MM.1S (cell line): Measurements from ENCODE around the gene ERICH6B.

Experiments
- DNase-seq: peaks from one replicate; pipeline ENCODE4 v3.0.0-alpha.2; 2015
- H2AFZ ChIP-seq: fragments of 300-600 bp; sonication (generic); 2 replicates; pipeline ENCODE4 v1.6.0; 2016; ENCODE audit warnings: antibody characterized with exemption, low read length
- H3F3A ChIP-seq: fragments of 300-600 bp; sonication (generic); 2 replicates; pipeline ENCODE4 v1.6.1; 2016; ENCODE audit warnings: mild to moderate bottlenecking, antibody characterized with exemption, low read length, moderate library complexity, mixed read lengths; ENCODE audit not compliant: insufficient read depth
- H3K27ac ChIP-seq: fragments of 300-600 bp; sonication (generic); 2 replicates; pipeline ENCODE4 v1.5.1; 2016; ENCODE audit warnings: mild to moderate bottlenecking, low read length
- H3K27me3 ChIP-seq: fragments of 300-600 bp; sonication (generic); replicated peaks from 2 replicates; pipeline ENCODE4 v1.6.0; 2016; ENCODE audit warnings: low read length; ENCODE audit not compliant: insufficient read depth
- H3K36me3 ChIP-seq: fragments of 300-600 bp; sonication (generic); replicated peaks from 2 replicates; pipeline ENCODE4 v1.6.1; 2016; ENCODE audit warnings: mild to moderate bottlenecking, low read length, mixed read lengths; ENCODE audit not compliant: insufficient read depth
- H3K4me1 ChIP-seq: fragments of 300-600 bp; sonication (generic); 2 replicates; pipeline ENCODE4 v1.6.1; 2016; ENCODE audit warnings: low read length, mixed read lengths
- H3K4me2 ChIP-seq: fragments of 300-600 bp; sonication (generic); 2 replicates; pipeline ENCODE4 v1.6.0; 2016; ENCODE audit warnings: low read depth, low read length
- H3K4me3 ChIP-seq: fragments of 300-600 bp; sonication (generic); 2 replicates; pipeline ENCODE4 v1.5.1; 2016; ENCODE audit warnings: low read length, mixed read lengths
- H3K79me2 ChIP-seq: fragments of 300-600 bp; sonication (generic); 2 replicates; pipeline ENCODE4 v1.6.1; 2016; ENCODE audit warnings: mixed run types, low read length, mixed read lengths
- H3K9ac ChIP-seq: fragments of 300-600 bp; sonication (generic); 2 replicates; pipeline ENCODE4 v1.6.1; 2016; ENCODE audit warnings: low read length, mixed read lengths
- H3K9me2 ChIP-seq: fragments of 300-600 bp; sonication (generic); replicated peaks from 2 replicates; pipeline ENCODE4 v1.6.1; 2016; ENCODE audit warnings: mild to moderate bottlenecking, low read length, mixed read lengths; ENCODE audit not compliant: insufficient read depth
- H3K9me3 ChIP-seq: fragments of 300-600 bp; sonication (generic); replicated peaks from 2 replicates; pipeline ENCODE4 v1.6.1; 2016; ENCODE audit warnings: mild to moderate bottlenecking, low read length, mixed read lengths; ENCODE audit not compliant: insufficient read depth
- H4K20me1 ChIP-seq: fragments of 300-600 bp; sonication (generic); 2 replicates; pipeline ENCODE4 v1.6.1; 2016; ENCODE audit warnings: mild to moderate bottlenecking, low read length, moderate library complexity, mixed read lengths; ENCODE audit not compliant: insufficient read depth
- EZH2 ChIP-seq: fragments of 300-600 bp; sonication (generic); optimal IDR thresholded peaks from 2 replicates; pipeline ENCODE3; 2017; ENCODE audit warnings: low read depth, mild to moderate bottlenecking, antibody characterized with exemption, low read length, mixed read lengths
- EZH2phosphoT487 ChIP-seq: fragments of 300-600 bp; sonication (generic); IDR thresholded peaks from 2 replicates; pipeline ENCODE4 v1.6.1; 2018; ENCODE audit warnings: antibody characterized with exemption, low read length
- TF ChIP-seq, protein P1 (sequence below): fragments of 300-600 bp; sonication (generic); IDR thresholded peaks from 2 replicates; pipeline ENCODE4 v1.5.1; 2016; ENCODE audit warnings: antibody characterized with exemption, low read length, mixed read lengths

Gene ERICH6B

DNA sequence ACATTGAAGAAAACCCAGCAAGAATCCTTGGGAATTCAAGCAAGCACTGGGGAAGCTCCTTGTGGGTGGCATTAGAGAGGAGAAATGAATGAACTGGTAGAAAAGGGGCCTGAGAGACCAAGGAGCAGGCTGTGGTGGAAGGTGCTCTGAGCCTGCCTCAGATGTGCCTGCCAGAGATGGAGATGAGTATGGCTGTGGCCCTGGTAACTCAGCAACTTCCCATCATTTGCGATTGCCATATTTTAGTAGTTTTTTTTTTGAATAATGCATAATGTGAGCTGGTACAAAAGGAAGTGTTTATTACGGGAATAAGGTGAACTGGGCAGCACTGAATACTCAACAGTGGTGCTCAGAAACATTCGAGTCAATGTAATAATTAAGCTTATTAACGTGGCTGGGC is 39.1 kb downstream of the ERICH6B start:
- no peaks in the 10 kb centered on the region for H3K9me3 ChIP-seq
- no peaks in the 10 kb centered on the region for H3K4me1 ChIP-seq
- no peaks in the 10 kb centered on the region for H3K36me3 ChIP-seq
- H3K9me2 ChIP-seq, result no peaks in the 10 kb centered on the region
- no peak overlapping the region for H2AFZ ChIP-seq
- TF ChIP-seq, protein P1, sequence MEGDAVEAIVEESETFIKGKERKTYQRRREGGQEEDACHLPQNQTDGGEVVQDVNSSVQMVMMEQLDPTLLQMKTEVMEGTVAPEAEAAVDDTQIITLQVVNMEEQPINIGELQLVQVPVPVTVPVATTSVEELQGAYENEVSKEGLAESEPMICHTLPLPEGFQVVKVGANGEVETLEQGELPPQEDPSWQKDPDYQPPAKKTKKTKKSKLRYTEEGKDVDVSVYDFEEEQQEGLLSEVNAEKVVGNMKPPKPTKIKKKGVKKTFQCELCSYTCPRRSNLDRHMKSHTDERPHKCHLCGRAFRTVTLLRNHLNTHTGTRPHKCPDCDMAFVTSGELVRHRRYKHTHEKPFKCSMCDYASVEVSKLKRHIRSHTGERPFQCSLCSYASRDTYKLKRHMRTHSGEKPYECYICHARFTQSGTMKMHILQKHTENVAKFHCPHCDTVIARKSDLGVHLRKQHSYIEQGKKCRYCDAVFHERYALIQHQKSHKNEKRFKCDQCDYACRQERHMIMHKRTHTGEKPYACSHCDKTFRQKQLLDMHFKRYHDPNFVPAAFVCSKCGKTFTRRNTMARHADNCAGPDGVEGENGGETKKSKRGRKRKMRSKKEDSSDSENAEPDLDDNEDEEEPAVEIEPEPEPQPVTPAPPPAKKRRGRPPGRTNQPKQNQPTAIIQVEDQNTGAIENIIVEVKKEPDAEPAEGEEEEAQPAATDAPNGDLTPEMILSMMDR, result no peak
- TF ChIP-seq EZH2 (no peak), EZH2phosphoT487 (no peak)
- no peaks in the 10 kb centered on the region for H4K20me1 ChIP-seq
- no peak overlapping the region for H3K4me2 ChIP-seq
- no peak overlapping the region for H3K27ac ChIP-seq
- no peaks in the 10 kb centered on the region for H3K27me3 ChIP-seq
- no peaks in the 10 kb centered on the region for H3F3A ChIP-seq
- H3K4me3 ChIP-seq, result no peak overlapping the region
- H3K9ac ChIP-seq, result no peak overlapping the region
- no peak for DNase-seq
- no peaks in the 10 kb centered on the region for H3K79me2 ChIP-seq

DNA sequence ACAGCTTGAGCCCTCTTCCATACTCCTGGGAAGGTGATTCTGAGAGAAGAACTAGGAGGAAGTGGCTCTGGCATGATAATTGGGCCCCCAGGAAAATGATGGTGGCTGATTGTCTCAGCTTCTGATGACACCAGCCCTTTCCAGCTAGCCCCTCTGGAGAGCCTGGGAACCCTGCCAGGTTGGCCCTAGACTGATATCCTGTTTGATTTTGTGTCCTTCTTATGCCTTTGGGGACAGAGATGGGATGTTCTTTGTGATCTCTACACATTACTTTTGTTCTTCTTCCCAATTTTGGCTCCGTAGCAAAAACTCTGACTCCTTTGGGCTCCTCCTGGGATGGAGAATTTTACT is 39.7 kb downstream of the ERICH6B start:
- no peak for DNase-seq
- Histone ChIP-seq H3K79me2 (no peaks in the 10 kb centered on the region), H3K4me1 (no peaks in the 10 kb centered on the region), H3K27ac (no peak overlapping the region), H3K27me3 (no peaks in the 10 kb centered on the region), H2AFZ (no peak overlapping the region), H3F3A (no peaks in the 10 kb centered on the region), H3K36me3 (no peaks in the 10 kb centered on the region), H3K4me2 (no peak overlapping the region), H3K9me3 (no peaks in the 10 kb centered on the region), H4K20me1 (no peaks in the 10 kb centered on the region), H3K4me3 (no peak overlapping the region), H3K9me2 (no peaks in the 10 kb centered on the region), H3K9ac (no peak overlapping the region)
- TF ChIP-seq, protein P1, result no peak
- TF ChIP-seq EZH2 (no peak), EZH2phosphoT487 (no peak)

DNA sequence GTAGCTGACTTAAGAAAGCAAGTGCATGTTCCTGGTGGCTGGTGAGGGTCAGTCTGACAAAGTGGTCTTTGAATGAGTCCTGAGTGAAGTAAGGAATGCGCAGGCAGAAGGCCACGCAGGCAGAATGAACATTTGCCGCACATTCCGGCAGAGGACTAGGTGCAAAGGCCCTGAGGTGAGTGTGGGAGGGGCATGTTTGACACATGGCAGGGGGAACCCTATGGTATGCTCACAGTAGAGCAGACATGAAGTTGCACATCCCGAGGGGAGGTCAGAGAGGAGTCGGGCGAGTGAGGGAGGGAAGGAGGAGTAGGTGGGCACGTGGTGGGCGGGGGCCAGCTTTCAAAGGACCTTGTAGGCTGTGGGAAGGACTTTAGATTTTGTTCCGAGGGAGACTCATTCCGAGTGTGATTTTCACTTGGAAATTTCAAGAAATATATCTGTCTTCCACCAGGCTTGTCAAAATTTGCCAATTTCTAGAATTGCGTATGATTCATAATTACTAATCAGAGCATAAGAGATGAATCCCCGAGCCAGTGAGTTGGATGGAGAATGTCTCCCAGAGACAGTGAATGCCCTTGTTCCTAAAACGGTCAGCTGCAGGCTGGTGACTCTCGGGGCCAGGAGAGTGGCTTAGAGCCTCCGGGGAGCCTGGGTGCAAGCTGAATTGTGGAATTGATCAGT is 40.3 kb downstream of the ERICH6B start:
- Histone ChIP-seq H3K36me3 (no peaks in the 10 kb centered on the region), H3K4me3 (no peak overlapping the region), H3K27me3 (no peaks in the 10 kb centered on the region), H3F3A (no peaks in the 10 kb centered on the region), H3K27ac (no peak overlapping the region), H3K9me3 (no peaks in the 10 kb centered on the region), H3K9ac (no peak overlapping the region), H3K9me2 (no peaks in the 10 kb centered on the region), H3K4me2 (no peak overlapping the region), H2AFZ (no peak overlapping the region), H4K20me1 (no peaks in the 10 kb centered on the region), H3K79me2 (no peaks in the 10 kb centered on the region), H3K4me1 (no peaks in the 10 kb centered on the region)
- no peak for TF ChIP-seq EZH2phosphoT487
- no peak for DNase-seq

DNA sequence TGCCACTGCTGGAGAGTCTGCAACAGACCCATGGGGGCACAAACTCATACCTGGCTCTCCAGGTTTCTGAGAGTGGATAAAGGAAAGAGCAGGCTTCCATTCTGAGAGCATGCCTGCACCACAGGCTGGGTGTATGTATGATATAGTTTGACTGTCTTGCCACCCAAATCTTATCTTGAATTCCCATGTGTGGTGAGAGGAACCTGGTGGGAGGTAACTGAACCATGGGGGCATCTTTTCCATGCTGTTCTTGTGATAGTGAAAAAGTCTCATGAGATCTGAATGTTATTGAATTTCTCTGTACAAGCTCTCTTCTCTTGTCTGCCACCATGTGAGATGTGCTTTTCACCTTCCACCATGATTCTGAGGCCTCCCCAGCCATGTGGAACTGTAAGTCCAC is 50.2 kb downstream of the ERICH6B start:
- Histone ChIP-seq H3K4me1 (no peaks in the 10 kb centered on the region), H2AFZ (no peak overlapping the region), H3K79me2 (no peaks in the 10 kb centered on the region), H4K20me1 (no peaks in the 10 kb centered on the region), H3K4me3 (no peak overlapping the region), H3K9ac (no peak overlapping the region), H3K27ac (no peak overlapping the region), H3F3A (no peaks in the 10 kb centered on the region), H3K9me2 (no peaks in the 10 kb centered on the region), H3K27me3 (no peaks in the 10 kb centered on the region), H3K36me3 (no peaks in the 10 kb centered on the region), H3K9me3 (no peaks in the 10 kb centered on the region), H3K4me2 (no peak overlapping the region)
- no peak for DNase-seq
- TF ChIP-seq EZH2phosphoT487, result no peak
- TF ChIP-seq, protein P1, result no peak
- TF ChIP-seq EZH2, result no peak
